ENCODE results near the gene C4orf51. TPM values are rescaled to one million over a fixed set of nuclear protein-coding genes. Genes with fewer than 3 reads are reported as not detected.
"Not testable (repeated sequence)": the region's sequence is repeated elsewhere in the genome, so short reads cannot be mapped to it uniquely, and the experiment has no call there.

The C4orf51 gene
- total and polyA plus RNA-seq, 2 donors (not counting 1 experiment from before 2014, with no cell fraction given) = not detected

GRCh38 chr4:145639186-145639698 lies 40.7 kb upstream of the C4orf51 start:
- H3K9ac ChIP-seq (ENCODE audit: insufficient read depth, low read length) = no peak overlapping the region
- no peak overlapping the region for H3K27ac ChIP-seq (ENCODE audit: insufficient read depth, low read length)
- H3K27me3 ChIP-seq (ENCODE audit: control insufficient read depth, insufficient read depth, low read length) = no peaks in the 10 kb centered on the region
- H3K36me3 ChIP-seq (ENCODE audit: control insufficient read depth, insufficient read depth, low read length) = no peaks in the 10 kb centered on the region
- TF ChIP-seq EZH2 (IDR thresholded peaks at IDR 0.05; ENCODE audit: low read length, missing control alignments) = no peak
- TF ChIP-seq, protein P1, sequence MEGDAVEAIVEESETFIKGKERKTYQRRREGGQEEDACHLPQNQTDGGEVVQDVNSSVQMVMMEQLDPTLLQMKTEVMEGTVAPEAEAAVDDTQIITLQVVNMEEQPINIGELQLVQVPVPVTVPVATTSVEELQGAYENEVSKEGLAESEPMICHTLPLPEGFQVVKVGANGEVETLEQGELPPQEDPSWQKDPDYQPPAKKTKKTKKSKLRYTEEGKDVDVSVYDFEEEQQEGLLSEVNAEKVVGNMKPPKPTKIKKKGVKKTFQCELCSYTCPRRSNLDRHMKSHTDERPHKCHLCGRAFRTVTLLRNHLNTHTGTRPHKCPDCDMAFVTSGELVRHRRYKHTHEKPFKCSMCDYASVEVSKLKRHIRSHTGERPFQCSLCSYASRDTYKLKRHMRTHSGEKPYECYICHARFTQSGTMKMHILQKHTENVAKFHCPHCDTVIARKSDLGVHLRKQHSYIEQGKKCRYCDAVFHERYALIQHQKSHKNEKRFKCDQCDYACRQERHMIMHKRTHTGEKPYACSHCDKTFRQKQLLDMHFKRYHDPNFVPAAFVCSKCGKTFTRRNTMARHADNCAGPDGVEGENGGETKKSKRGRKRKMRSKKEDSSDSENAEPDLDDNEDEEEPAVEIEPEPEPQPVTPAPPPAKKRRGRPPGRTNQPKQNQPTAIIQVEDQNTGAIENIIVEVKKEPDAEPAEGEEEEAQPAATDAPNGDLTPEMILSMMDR (conservative IDR thresholded peaks at IDR 0.05 in 1 of 2, IDR thresholded peaks at IDR 0.05 in 1 of 2; ENCODE audit: low read depth in 1 of 2, low read length in 2 of 2) = no peak
- no peaks in the 10 kb centered on the region for H3K9me3 ChIP-seq (ENCODE audit: control insufficient read depth, insufficient read depth, low read depth, low read length)
- H3K4me1 ChIP-seq (ENCODE audit: control insufficient read depth, extremely low read depth, insufficient read depth, low read length) = no peaks in the 10 kb centered on the region
- no peak overlapping the region for H3K4me2 ChIP-seq (ENCODE audit: extremely low read depth, insufficient read depth, low read length)
- H2AFZ ChIP-seq (ENCODE audit: low read length) = no peak overlapping the region
- no peaks in the 10 kb centered on the region for H3K79me2 ChIP-seq (ENCODE audit: control insufficient read depth, insufficient read depth, low read length)
- no peaks in the 10 kb centered on the region for H4K20me1 ChIP-seq (ENCODE audit: control insufficient read depth, extremely low read depth, insufficient read depth, low read length)
- DNase-seq (ENCODE audit: low read depth in 2 of 2) = no peak
- no peak overlapping the region for H3K4me3 ChIP-seq (replicated peaks in 1 of 4; ENCODE audit: control extremely low read depth in 1 of 4, insufficient read depth in 1 of 4, low read depth in 3 of 4, low read length in 4 of 4)

DNA sequence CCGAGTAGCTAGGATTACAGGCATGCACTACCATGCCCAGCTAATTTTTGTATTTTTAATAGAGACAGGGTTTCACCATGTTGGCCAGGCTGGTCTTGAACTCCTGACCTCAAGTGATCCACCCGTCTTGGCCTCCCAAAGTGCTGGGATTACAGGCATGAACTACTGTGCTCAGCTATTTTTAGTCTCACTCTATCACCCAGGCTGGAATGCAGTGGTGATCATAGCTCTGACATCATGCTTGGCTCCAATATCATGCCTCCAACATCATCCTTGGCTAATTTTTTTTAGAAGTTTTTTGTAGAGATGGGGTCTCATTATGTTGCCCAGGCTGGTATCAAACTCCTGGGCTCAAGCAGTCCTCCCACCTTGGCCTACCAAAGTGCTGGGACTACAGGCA lies 39.7 kb upstream of the C4orf51 start:
- not testable (repeated sequence) for H2AFZ ChIP-seq (ENCODE audit: low read length); H3K9me3 ChIP-seq (ENCODE audit: control insufficient read depth, insufficient read depth, low read depth, low read length); H3K4me1 ChIP-seq (ENCODE audit: control insufficient read depth, extremely low read depth, insufficient read depth, low read length); H3K4me3 ChIP-seq (replicated peaks in 1 of 4; ENCODE audit: control extremely low read depth in 1 of 4, insufficient read depth in 1 of 4, low read depth in 3 of 4, low read length in 4 of 4); H3K4me2 ChIP-seq (ENCODE audit: extremely low read depth, insufficient read depth, low read length); H4K20me1 ChIP-seq (ENCODE audit: control insufficient read depth, extremely low read depth, insufficient read depth, low read length); H3K9ac ChIP-seq (ENCODE audit: insufficient read depth, low read length); H3K27ac ChIP-seq (ENCODE audit: insufficient read depth, low read length); H3K79me2 ChIP-seq (ENCODE audit: control insufficient read depth, insufficient read depth, low read length); H3K27me3 ChIP-seq (ENCODE audit: control insufficient read depth, insufficient read depth, low read length); H3K36me3 ChIP-seq (ENCODE audit: control insufficient read depth, insufficient read depth, low read length)
- peak; percentile 71 to 78 for DNase-seq (ENCODE audit: low read depth in 2 of 2)

GRCh38 chr4:145643295-145643694 lies 36.7 kb upstream of the C4orf51 start:
- H2AFZ ChIP-seq (ENCODE audit: low read length) = no peak overlapping the region
- H3K36me3 ChIP-seq (ENCODE audit: control insufficient read depth, insufficient read depth, low read length) = no peaks in the 10 kb centered on the region
- no peak overlapping the region for H3K9ac ChIP-seq (ENCODE audit: insufficient read depth, low read length)
- H3K27ac ChIP-seq (ENCODE audit: insufficient read depth, low read length) = no peak overlapping the region
- H3K4me1 ChIP-seq (ENCODE audit: control insufficient read depth, extremely low read depth, insufficient read depth, low read length) = no peaks in the 10 kb centered on the region
- DNase-seq (ENCODE audit: low read depth in 2 of 2) = no peak
- no peak overlapping the region for H3K4me3 ChIP-seq (replicated peaks in 1 of 4; ENCODE audit: control extremely low read depth in 1 of 4, insufficient read depth in 1 of 4, low read depth in 3 of 4, low read length in 4 of 4)
- no peaks in the 10 kb centered on the region for H3K27me3 ChIP-seq (ENCODE audit: control insufficient read depth, insufficient read depth, low read length)
- TF ChIP-seq EZH2 (IDR thresholded peaks at IDR 0.05; ENCODE audit: low read length, missing control alignments) = no peak
- TF ChIP-seq, protein P1 (conservative IDR thresholded peaks at IDR 0.05 in 1 of 2, IDR thresholded peaks at IDR 0.05 in 1 of 2; ENCODE audit: low read depth in 1 of 2, low read length in 2 of 2) = no peak
- H3K79me2 ChIP-seq (ENCODE audit: control insufficient read depth, insufficient read depth, low read length) = no peaks in the 10 kb centered on the region
- no peak overlapping the region for H3K4me2 ChIP-seq (ENCODE audit: extremely low read depth, insufficient read depth, low read length)
- H3K9me3 ChIP-seq (ENCODE audit: control insufficient read depth, insufficient read depth, low read depth, low read length) = no peaks in the 10 kb centered on the region
- no peaks in the 10 kb centered on the region for H4K20me1 ChIP-seq (ENCODE audit: control insufficient read depth, extremely low read depth, insufficient read depth, low read length)

Measured in fibroblast of lung (primary cell).